Activated CD4-positive, alpha-beta T cell treated with anti-CD3 and anti-CD28 coated beads for 36 hours (primary cell): ENCODE data around the gene SFTA2. TPM values are rescaled to one million over a fixed set of nuclear protein-coding genes. Genes with fewer than 3 reads are reported as not detected.
"Not testable (repeated sequence)": the region's sequence is repeated elsewhere in the genome, so short reads cannot be mapped to it uniquely, and the experiment has no call there.

ENCODE experiments used
- ATAC-seq: fragments of 200-7000 bp; cut with Tn5 transposase; one replicate; pipeline ENCODE4 v1.10.0; 2021; ENCODE audit warnings: mild to moderate bottlenecking, moderate library complexity
- CTCF ChIA-PET: fragments of 350-600 bp; sonication (Branson Sonifier 250); formaldehyde crosslinking; loops from one replicate; lab custom pipeline; 2021; ENCODE audit warnings: antibody characterized with exemption; lab: Charles Lee
- POLR2A ChIA-PET: fragments of 350-600 bp; sonication (Branson Sonifier 250); formaldehyde crosslinking; loops from one replicate; lab custom pipeline; 2021; ENCODE audit warnings: antibody characterized with exemption, inconsistent platforms; lab: Charles Lee
- DNase-seq: peaks from one replicate; pipeline ENCODE4 v3.0.0-alpha.2; 2020
- H3K27ac Mint-ChIP-seq: one replicate; pipeline ENCODE4 v1.8.0; 2021; ENCODE audit warnings: mixed read lengths
- H3K27me3 Mint-ChIP-seq: one replicate; pipeline ENCODE4 v1.8.0; 2021; ENCODE audit warnings: mixed read lengths
- H3K36me3 Mint-ChIP-seq: one replicate; pipeline ENCODE4 v1.8.0; 2021; ENCODE audit warnings: low read depth, mixed read lengths
- H3K4me1 Mint-ChIP-seq: one replicate; pipeline ENCODE4 v1.8.0; 2021; ENCODE audit warnings: mixed read lengths
- H3K4me3 Mint-ChIP-seq: one replicate; pipeline ENCODE4 v1.8.0; 2021; ENCODE audit warnings: mild to moderate bottlenecking, moderate library complexity, mixed read lengths
- H3K9me3 Mint-ChIP-seq: one replicate; pipeline ENCODE4 v1.8.0; 2021; ENCODE audit warnings: low read depth, mixed read lengths
- intact Hi-C, 2 experiments: fragments of 100-400 bp; cut with DNase I in 1 of 2; cut with micrococcal nuclease in 1 of 2; formaldehyde crosslinking; loops; one replicate each; pipeline versions ENCODE4 v1.14.2 to v1.15.1; 2022 to 2024; cut with DNase I, micrococcal nuclease
- total RNA-seq, 2 experiments: library from RNA; stranded (reverse); gene quantifications; one replicate each; pipeline ENCODE4 v1.2.3, GENCODE V29; 2021

SFTA2 gene
- total RNA-seq, 2 experiments from 2014 or later: not detected

DNA sequence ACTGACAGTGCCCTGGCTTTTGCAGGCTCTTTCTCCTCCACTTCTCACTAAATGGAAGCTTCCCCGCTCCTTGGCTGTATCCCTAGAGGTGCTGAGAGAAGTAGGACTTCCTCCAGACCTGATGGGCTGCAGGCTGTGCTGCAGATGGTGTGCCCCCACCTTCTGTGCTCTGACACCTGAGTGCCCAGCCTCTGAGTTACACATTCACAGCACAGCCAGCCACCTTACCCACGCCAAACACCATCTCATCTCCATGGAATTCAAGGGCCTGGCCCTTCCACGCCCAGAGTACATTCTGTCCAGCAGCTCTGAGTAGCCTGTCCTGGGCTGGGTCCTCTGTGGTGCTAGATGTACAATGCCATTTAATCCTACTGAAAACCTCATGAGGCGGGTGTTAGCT is 5.3 kb downstream of the SFTA2 start:
- CTCF ChIA-PET: interaction anchor here (0.8 to 1.9 kb wide), 3 partner anchors 9 to 202 kb away, joined by 3 to 12 read pairs (median 3); partner anchors contain the start of gene VARS2
- ATAC-seq (no peak), DNase-seq (no peak)
- Mint-ChIP-seq H3K27ac (no peak overlapping the region), H3K9me3 (peaks cover 10% of the 10 kb centered on the region), H3K36me3 (peaks cover 38% of the 10 kb centered on the region), H3K27me3 (no peaks in the 10 kb centered on the region), H3K4me3 (no peak overlapping the region), H3K4me1 (no peaks in the 10 kb centered on the region)
- POLR2A ChIA-PET: no interaction called here
- intact Hi-C loops: no loop called here

GRCh38 chr6:30924040-30924627 is 7.8 kb downstream of the SFTA2 start:
- intact Hi-C loops, H3K4me1 Mint-ChIP-seq, H3K9me3 Mint-ChIP-seq, DNase-seq, ATAC-seq, H3K27ac Mint-ChIP-seq, H3K27me3 Mint-ChIP-seq, POLR2A ChIA-PET, H3K4me3 Mint-ChIP-seq: not testable (repeated sequence)
- H3K36me3 Mint-ChIP-seq: peaks cover 49% of the 10 kb centered on the region
- CTCF ChIA-PET: interaction anchor here (1.2 kb wide), 1 partner anchor 145 kb away, joined by 3 read pairs; no protein-coding TSS in a partner anchor

DNA sequence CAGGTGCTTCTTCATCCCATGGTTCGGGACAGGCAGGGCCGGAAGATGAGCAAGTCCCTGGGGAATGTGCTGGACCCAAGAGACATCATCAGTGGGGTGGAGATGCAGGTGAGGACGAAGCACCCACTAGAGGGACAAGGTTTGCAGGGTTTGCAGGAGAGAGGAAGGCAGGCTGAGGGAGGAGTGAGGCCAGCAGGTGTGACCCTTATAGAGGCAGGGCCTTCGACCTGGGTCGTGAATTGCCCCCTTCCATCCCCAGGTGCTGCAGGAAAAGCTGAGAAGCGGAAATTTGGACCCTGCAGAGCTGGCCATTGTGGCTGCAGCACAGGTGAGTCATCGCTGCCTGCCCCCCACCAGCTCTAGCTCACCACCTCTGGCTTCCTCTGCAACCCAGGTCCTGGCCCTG is 9.5 kb downstream of the SFTA2 start:
- POLR2A ChIA-PET: interaction anchor here (0.7 kb wide), 1 partner anchor 332 kb away, joined by 3 read pairs; no protein-coding TSS in a partner anchor
- no peak overlapping the region for H3K27ac Mint-ChIP-seq
- H3K4me1 Mint-ChIP-seq: no peaks in the 10 kb centered on the region
- no peaks in the 10 kb centered on the region for H3K27me3 Mint-ChIP-seq
- intact Hi-C loops: no loop called here
- H3K36me3 Mint-ChIP-seq: peaks cover 42% of the 10 kb centered on the region
- DNase-seq: no peak
- no peak for ATAC-seq
- H3K9me3 Mint-ChIP-seq: no peaks in the 10 kb centered on the region
- CTCF ChIA-PET: interaction anchor here (0.6 kb wide), 1 partner anchor 148 kb away, joined by 4 read pairs; no protein-coding TSS in a partner anchor
- no peak overlapping the region for H3K4me3 Mint-ChIP-seq

DNA sequence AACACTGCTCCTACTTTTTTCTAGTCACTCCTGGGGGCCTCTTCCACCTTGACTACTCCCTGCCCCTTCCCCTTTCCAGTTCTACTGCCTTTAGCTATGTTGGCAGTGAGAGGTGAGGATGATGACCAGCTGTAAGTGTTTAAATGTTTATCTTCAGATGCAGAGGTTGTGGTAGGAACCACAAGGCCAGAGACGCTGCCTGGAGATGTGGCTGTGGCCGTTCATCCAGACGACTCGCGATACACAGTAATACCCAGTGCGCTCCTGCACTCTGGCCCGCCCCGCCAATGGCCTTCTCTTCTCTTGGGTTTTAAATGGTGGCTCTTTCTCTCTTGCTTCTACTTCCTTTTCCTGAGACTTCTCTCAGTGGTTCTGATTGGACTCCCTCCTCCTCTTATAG is 13.3 kb downstream of the SFTA2 start:
- Mint-ChIP-seq H3K27me3 (no peaks in the 10 kb centered on the region), H3K4me1 (peaks cover 17% of the 10 kb centered on the region), H3K9me3 (no peaks in the 10 kb centered on the region), H3K27ac (no peak overlapping the region), H3K36me3 (peaks cover 50% of the 10 kb centered on the region), H3K4me3 (no peak overlapping the region)
- ChIA-PET CTCF (interaction anchor here (0.7 to 1.4 kb wide), 6 partner anchors 120 to 436 kb away, joined by 3 to 6 read pairs (median 4); no protein-coding TSS in a partner anchor), POLR2A (interaction anchor here (0.7 kb wide), 1 partner anchor 88 kb away, joined by 5 read pairs; no protein-coding TSS in a partner anchor)
- intact Hi-C loops: loop anchor here in 1 of 2 experiments (5.0 kb wide), 1 partner anchor 139 kb away; no protein-coding TSS in a partner anchor
- DNase-seq (no peak), ATAC-seq (no peak)

DNA sequence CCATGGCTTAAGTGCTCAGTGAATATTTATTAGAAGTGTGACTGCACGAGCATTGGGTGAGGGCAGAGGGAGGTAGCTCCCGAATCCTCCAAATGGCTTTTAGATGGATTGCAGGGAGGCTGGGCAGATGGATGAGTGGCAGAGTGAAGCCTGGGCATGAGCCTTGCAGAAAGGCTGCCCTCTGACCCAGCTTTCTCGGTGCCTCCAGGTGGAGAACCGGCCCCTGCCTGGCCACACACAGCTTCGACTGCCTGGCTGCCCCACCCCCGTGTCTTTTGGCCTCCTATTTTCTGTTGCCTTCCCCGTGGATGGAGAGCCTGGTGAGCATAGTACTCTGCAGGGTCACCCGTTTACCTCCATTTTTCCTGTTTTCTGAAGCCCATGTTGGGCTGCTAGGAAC is 14.5 kb downstream of the SFTA2 start:
- Mint-ChIP-seq H3K4me1 (peaks cover 22% of the 10 kb centered on the region), H3K27ac (no peak overlapping the region), H3K27me3 (no peaks in the 10 kb centered on the region), H3K4me3 (no peak overlapping the region), H3K36me3 (peaks cover 52% of the 10 kb centered on the region), H3K9me3 (no peaks in the 10 kb centered on the region)
- ATAC-seq: no peak
- ChIA-PET POLR2A (no interaction called here), CTCF (interaction anchor here (0.5 to 7.4 kb wide), 9 partner anchors 9 to 251 kb away, joined by 3 to 92 read pairs (median 3); no protein-coding TSS in a partner anchor)
- intact Hi-C loops: loop anchor here in 1 of 2 experiments (5.0 kb wide), 1 partner anchor 140 kb away; no protein-coding TSS in a partner anchor
- no peak for DNase-seq

GRCh38 chr6:30917041-30917440 is 14.9 kb downstream of the SFTA2 start:
- H3K36me3 Mint-ChIP-seq: peaks cover 52% of the 10 kb centered on the region
- intact Hi-C loops: loop anchor here in 1 of 2 experiments (5.0 kb wide), 1 partner anchor 140 kb away; no protein-coding TSS in a partner anchor
- no peak overlapping the region for H3K4me3 Mint-ChIP-seq
- no peak overlapping the region for H3K27ac Mint-ChIP-seq
- ChIA-PET CTCF (interaction anchor here (0.5 to 7.4 kb wide), 10 partner anchors 9 to 251 kb away, joined by 3 to 92 read pairs (median 3); no protein-coding TSS in a partner anchor), POLR2A (no interaction called here)
- peaks cover 22% of the 10 kb centered on the region for H3K4me1 Mint-ChIP-seq
- no peaks in the 10 kb centered on the region for H3K9me3 Mint-ChIP-seq
- no peaks in the 10 kb centered on the region for H3K27me3 Mint-ChIP-seq
- no peak for ATAC-seq
- no peak for DNase-seq

- Mint-ChIP-seq H3K4me3 (peak overlapping the region; percentile 87), H3K4me1 (peaks cover 22% of the 10 kb centered on the region), H3K36me3 (peaks cover 52% of the 10 kb centered on the region), H3K27ac (no peak overlapping the region), H3K27me3 (no peaks in the 10 kb centered on the region), H3K9me3 (no peaks in the 10 kb centered on the region)
- intact Hi-C loops: loop anchor here (1.0 to 5.0 kb wide), 9 partner anchors 127 to 359 kb away; partner anchors contain the start of genes GNL1 (in 1 of the 2) and PRR3 (in 1 of the 2)
- peak; percentile 25 for DNase-seq
- POLR2A ChIA-PET: interaction anchor here (0.7 to 0.8 kb wide), 2 partner anchors 164 to 228 kb away, joined by 3 to 4 read pairs; no protein-coding TSS in a partner anchor
- CTCF ChIA-PET: interaction anchor here (0.6 to 7.4 kb wide), 20 partner anchors 10 to 242 kb away, joined by 3 to 92 read pairs (median 3); partner anchors contain the start of gene CCHCR1
- ATAC-seq: no peak
Observed at GRCh38 chr6:30915591-30915946, 16.4 kb downstream of the SFTA2 start.

DNA sequence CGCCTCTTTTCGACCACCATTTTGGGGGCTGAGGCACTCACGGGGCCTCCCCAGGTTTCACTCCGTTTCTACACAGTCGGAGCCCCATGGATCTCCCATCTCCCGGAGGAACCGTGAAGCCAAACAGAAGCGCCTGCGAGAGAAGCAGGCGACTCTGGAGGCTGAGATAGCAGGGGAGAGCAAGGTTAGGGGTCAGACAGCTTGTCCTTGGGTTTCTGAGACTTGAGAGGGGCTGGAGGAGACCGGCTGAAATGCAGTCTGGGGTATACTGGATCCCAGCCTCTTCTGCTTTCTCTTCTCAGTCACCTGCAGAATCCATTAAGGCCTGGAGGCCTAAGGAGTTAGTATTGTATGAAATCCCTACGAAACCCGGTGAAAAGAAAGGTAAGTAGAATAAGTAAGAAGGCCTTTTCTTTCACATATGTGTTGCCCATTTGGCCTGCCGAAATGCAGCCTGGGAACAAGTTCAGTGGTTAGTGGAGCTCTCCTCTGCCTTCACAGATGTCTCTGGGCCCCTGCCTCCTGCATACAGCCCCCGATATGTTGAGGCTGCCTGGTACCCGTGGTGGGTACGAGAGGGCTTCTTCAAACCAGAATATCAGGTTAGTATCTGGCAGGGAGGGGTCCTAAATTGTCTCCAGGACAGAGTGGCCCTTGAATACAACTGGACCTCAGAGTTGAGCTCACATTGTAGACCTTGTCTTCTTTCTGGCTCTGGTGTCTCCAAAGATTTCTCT is 16.9 kb downstream of the SFTA2 start:
- Mint-ChIP-seq H3K27ac (peak overlapping the region; percentile 95), H3K4me3 (peak overlapping the region; percentile 87), H3K9me3 (no peaks in the 10 kb centered on the region), H3K4me1 (peaks cover 22% of the 10 kb centered on the region), H3K36me3 (peaks cover 53% of the 10 kb centered on the region), H3K27me3 (no peaks in the 10 kb centered on the region)
- DNase-seq: peak; percentile 17
- no peak for ATAC-seq
- POLR2A ChIA-PET: interaction anchor here (0.7 kb wide), 1 partner anchor 228 kb away, joined by 4 read pairs; no protein-coding TSS in a partner anchor
- CTCF ChIA-PET: interaction anchor here (0.6 to 7.4 kb wide), 21 partner anchors 11 to 243 kb away, joined by 3 to 92 read pairs (median 4); partner anchors contain the start of gene CCHCR1
- intact Hi-C loops: loop anchor here (1.0 to 5.0 kb wide), 13 partner anchors 87 to 703 kb away; partner anchors contain the start of genes C6orf136 (in 1 of the 2), GNL1 (in 1 of the 2), IER3 (in 1 of the 2) and PRR3 (in 1 of the 2)

DNA sequence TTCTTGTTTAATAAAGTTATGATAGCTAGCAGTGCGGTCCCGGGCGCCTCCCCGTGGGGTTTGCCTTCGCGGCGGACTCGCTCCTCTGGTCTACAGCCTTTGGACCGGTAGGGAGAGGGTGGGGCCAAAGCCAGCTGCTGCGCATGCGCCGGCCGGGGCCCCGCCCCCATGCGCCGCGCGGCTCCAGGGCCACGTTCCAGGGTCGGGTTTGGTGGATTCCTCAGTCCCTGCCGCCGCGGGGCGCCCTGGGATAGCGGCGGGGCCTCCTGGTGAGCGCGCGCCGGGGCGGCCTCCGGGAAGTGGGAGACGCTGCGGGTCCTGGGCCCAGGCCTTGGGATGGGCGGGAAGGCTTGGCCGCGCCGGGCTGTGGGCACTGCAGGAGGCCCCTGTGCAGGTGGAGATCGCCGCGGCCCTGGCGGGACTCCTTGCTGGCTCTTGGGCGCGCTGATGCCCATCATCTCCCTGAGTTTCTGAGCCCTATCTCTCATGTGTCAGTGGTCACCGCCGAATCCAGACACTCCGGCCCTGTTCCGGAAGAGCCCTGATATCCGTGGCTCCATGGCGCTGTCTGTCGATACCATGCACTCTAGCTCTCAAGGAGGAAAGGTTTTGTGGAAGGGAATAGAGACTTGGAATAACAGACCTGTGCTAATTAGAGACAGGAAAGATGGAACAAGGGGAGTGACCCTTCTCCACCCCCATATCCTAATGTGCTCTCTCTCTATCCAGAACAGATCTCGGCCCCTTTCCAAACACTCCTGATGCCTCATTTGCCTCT is 17.7 kb downstream of the SFTA2 start, which contains the start of gene VARS2:
VARS2 (plus strand) TSS at position 163 of the 778 bp plus-strand sequence; CDS start at position 762, 599 bp downstream.
- CTCF ChIA-PET: interaction anchor here (0.6 to 7.4 kb wide), 24 partner anchors 8 to 627 kb away, joined by 3 to 92 read pairs (median 4); partner anchors contain the start of gene DDX39B
- ATAC-seq: peak; percentile 98
- Mint-ChIP-seq H3K4me1 (peaks cover 24% of the 10 kb centered on the region), H3K27me3 (no peaks in the 10 kb centered on the region), H3K27ac (peak within 1 kb of the TSS; percentile 95), H3K36me3 (peaks cover 50% of the 10 kb centered on the region), H3K9me3 (no peaks in the 10 kb centered on the region), H3K4me3 (peak within 1 kb of the TSS; percentile 87)
- intact Hi-C loops: loop anchor here (1.0 to 5.0 kb wide), 8 partner anchors 86 to 702 kb away; partner anchors contain the start of genes C6orf136 (in 1 of the 2), GNL1 (in 1 of the 2), IER3 (in 1 of the 2) and PRR3 (in 1 of the 2)
- POLR2A ChIA-PET: interaction anchor here (0.9 kb wide), 1 partner anchor 86 kb away, joined by 3 read pairs; no protein-coding TSS in a partner anchor
- DNase-seq: peak; percentile 92

DNA sequence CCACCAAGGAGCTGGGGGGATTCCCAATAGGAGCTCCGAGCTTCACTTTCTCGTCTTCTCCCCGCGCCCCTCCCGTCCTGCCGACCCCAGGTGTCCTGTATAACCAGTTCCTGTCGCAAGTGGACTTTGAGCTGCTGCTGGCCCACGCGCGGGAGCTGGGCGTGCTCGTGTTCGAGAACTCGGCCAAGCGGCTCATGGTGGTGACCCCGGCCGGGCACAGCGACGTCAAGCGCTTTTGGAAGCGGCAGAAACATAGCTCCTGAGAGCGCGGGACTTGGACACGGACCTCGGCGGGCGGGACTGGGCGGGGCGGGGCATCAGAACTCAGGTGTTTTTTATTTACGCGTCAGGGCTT is 18.3 kb downstream of the SFTA2 start:
- H3K9me3 Mint-ChIP-seq: no peaks in the 10 kb centered on the region
- H3K4me1 Mint-ChIP-seq: peaks cover 29% of the 10 kb centered on the region
- no peak for DNase-seq
- CTCF ChIA-PET: interaction anchor here (0.6 to 7.4 kb wide), 25 partner anchors 8 to 1222 kb away, joined by 3 to 92 read pairs (median 4); no protein-coding TSS in a partner anchor
- POLR2A ChIA-PET: interaction anchor here (0.9 kb wide), 1 partner anchor 85 kb away, joined by 3 read pairs; no protein-coding TSS in a partner anchor
- H3K36me3 Mint-ChIP-seq: peaks cover 48% of the 10 kb centered on the region
- peak overlapping the region; percentile 87 for H3K4me3 Mint-ChIP-seq
- no peak for ATAC-seq
- no peaks in the 10 kb centered on the region for H3K27me3 Mint-ChIP-seq
- intact Hi-C loops: loop anchor here (1.0 to 5.0 kb wide), 8 partner anchors 85 to 701 kb away; partner anchors contain the start of genes C6orf136 (in 1 of the 2), GNL1 (in 1 of the 2), IER3 (in 1 of the 2) and PRR3 (in 1 of the 2)
- H3K27ac Mint-ChIP-seq: peak overlapping the region; percentile 95
